CD4-positive, alpha-beta T cell treated with Interferon gamma for 1 hour (primary cell): ENCODE results near the gene MYO7A.

ENCODE experiments used
- DNase-seq: peaks from one replicate; pipeline ENCODE4 v3.0.0-alpha.2; 2020

Gene MYO7A

GRCh38 chr11:77127920-77128691 is at the start of gene MYO7A:
MYO7A (plus strand) TSS chr11:77128246; CDS start chr11:77130635, 2,389 bp downstream.
- no peak for DNase-seq

- no peak for DNase-seq
Measured at GRCh38 chr11:77079666-77080065, 48.4 kb upstream of the MYO7A start.

GRCh38 chr11:77080643-77081210 is 47.3 kb upstream of the MYO7A start:
- DNase-seq = no peak

DNA sequence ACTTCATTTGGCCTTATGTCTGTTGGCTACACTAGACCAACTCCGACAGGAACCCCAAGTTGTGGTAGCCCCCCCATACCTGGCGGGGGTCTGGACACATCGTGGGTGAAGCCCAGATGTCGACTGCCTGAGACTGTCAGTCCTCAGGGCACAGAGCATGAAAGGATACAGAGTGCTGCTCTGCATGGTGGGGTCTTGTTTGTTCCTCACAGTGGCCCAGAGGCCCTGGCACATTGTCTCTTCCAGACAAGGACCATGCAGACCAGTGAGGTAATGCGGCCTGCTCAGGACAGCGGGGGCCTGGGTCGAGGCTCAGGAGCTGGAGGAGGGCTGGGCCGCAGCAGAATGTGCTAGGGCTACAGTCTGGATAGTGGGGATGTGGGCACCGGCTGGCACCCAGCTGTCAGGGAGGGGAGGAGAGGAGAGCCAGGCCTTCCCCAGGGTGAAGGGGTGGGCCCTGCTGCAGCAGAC is 46.6 kb upstream of the MYO7A start:
- DNase-seq = no peak

- DNase-seq = no peak
Measured at GRCh38 chr11:77081976-77082836, 45.8 kb upstream of the MYO7A start.

GRCh38 chr11:77082838-77083565 is 45.0 kb upstream of the MYO7A start:
- peak; percentile 42 for DNase-seq

GRCh38 chr11:77083566-77084245 is 44.3 kb upstream of the MYO7A start:
- DNase-seq = no peak

DNA sequence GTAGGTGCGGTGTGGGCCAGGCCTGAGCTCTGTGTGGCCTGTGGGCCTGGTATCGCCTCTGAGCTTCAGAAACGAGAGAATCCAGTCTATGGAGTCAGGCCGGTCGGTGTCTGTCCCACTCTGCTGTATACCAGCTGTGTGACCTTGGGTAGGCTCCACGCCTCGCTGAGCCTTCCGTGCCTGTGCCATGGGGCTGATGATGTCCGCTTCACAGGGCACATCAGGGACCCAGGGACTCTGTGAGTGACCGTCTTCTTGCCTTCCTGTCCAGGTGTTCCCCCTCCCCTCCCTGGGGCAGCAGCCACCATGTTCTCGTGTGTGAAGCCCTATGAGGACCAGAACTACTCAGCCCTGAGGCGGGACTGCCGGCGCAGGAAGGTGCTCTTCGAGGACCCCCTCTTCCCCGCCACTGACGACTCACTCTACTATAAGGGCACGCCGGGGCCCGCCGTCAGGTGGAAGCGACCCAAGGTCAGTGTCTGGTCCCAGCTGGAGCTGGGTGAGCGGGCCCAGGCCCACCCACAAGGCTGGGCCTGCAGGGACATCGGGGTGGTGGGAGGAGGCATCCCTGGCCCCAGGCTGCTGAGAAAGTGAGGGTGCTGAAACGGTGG is 43.4 kb upstream of the MYO7A start:
- DNase-seq = no peak

DNA sequence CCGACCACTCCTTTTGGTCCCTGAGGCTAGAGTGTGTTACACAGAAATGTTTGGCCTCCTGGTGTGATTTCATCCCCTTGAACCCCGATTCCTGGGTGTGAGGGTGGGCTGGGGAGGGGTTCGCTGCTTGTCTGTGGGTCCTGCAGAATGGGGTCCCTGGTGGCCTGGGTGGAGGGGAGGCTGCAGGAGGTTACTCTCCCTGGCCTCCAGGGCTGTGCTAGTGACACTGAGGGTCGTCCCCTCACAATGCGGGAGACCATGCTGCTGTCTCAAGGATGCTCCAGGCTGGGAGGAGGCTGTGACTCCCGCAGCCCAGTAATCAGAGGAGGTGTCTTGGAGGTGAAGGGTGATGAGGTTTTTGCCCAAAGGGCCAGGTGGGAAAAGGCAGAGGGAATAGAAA is 42.4 kb upstream of the MYO7A start:
- DNase-seq = no peak

GRCh38 chr11:77086521-77087472 is 41.2 kb upstream of the MYO7A start:
- no peak for DNase-seq

GRCh38 chr11:77087723-77088225 is 40.3 kb upstream of the MYO7A start:
- DNase-seq = no peak

DNA sequence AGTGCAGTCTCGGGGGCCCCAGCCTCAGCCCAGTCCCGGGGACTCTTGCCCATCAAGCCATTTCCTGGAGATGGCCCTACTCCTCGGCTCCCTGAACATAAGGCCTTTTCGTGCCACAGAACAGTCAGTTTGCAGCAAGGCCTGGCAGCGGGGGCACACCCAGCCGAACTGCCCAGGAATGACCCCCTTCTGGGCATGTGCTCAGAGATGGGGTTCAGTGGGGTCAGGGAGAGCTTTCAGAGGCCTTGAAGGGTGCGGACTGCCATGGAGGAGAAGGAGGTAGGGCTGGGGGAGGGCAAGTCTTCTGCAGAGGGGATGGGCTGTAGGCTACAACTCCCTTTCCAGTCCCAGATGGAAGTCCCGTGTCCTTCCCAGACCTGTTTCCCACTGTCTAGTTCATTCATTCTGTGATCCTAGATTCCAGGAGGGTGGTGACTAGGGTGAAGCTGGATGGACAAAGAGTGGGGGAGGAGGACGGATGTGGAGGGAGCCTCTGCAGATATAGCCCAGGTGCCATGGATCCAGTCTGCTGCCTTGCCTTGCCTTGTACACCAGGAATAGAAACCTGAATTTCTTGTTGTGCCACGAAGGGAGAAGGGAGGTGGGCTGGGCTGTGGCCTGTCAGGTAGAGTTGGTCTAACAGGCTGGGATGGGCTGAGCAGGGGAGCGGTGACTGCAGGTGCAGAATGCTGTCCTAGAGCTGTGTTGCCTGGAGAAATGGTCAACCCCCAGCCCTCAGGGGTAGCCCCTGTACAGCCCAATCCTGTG is 39.6 kb upstream of the MYO7A start:
- no peak for DNase-seq

DNA sequence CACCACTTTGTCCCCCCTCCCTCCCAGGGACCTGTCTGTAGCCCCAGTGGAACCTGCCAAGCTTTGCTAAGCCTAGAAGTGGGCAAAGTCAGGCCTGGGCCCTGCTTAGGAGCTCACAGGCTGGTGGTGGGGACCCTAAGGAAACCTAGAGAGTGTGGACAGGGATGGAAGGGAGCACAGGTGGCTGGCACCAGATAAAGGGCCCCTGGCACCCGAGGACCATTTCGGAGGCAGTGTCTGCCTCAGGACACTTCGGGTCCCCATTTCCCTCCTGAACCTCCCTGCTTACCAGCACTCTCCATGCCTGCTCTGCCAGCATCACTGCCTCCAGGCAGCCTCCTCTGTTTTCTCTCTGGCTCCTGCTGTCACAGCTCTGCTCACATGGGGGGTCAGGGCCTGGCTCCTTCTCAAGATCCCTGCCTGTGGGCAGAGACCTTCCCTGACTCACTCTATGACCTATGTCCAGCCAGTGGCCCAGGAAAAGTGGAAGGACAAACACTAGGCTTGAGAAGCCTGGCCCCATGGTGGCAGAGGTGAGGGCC is 39.0 kb upstream of the MYO7A start:
- no peak for DNase-seq

- no peak for DNase-seq
Measured at GRCh38 chr11:77090046-77090372, 38.0 kb upstream of the MYO7A start.

- no peak for DNase-seq
Measured at GRCh38 chr11:77090373-77091111, 37.5 kb upstream of the MYO7A start.

DNA sequence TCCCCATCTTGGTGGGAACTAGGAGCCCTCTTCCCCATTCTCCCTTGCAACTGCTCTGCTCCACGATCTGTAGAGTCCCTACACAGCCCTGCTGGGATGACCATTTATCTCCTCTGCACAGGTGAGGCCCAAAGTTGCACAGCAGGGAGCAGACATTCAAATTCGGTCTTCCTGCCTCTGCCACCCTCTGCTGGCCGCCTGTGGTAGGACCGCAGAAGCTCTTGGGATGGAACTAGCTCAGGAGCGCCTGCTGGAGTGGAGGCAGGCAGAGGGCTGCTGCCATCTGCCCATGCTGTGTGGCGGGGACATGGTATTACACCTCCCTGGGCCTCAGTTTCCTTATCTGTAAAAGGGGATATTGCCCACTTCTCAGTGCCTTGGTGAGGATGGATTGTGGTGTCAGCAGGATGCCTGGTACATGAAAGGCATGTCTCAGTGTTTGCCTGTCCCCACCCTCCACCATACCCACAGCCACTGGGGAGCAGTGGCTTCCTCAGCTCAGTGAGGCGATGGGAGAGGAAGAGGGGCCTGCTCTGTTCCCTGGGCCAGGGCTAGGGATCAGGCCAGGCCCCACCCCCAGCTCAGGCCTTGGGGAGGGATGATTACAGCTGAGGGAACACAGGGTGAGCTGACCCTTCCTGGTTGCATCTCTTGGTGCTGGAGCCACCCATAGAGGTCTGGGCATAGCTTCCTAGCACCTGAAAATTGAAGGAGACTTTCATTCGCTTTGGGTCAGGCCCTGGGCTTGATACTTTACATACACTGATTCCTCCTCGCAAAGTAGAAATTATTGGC is 36.7 kb upstream of the MYO7A start:
- peak; percentile 70 for DNase-seq

DNA sequence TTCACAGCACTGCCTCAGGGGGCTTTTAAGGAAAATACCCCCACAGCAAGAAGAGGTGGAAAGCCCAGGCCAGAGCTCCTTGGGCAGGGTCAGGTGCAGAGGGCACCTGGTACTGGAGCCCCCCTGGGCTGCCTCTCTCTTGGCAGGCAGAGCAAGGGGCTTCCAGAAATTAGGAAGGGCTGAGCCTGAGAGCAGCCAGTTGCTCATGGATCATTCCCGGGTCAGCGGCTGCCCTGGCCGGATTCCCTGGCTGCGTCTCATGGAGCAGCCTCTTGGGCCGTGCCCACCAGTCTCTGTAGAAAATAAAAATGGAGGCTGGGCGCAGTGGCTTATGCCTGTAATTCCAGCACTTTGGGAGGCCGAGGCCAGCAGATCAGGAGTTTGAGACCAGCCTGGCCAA is 35.7 kb upstream of the MYO7A start:
- DNase-seq = no peak
